Cerebellar cortex (tissue), 1 donor: Measurements from ENCODE around the gene SEPSECS.

ENCODE experiments used
- DNase-seq: peaks from one replicate; pipeline ENCODE4 v3.0.0-alpha.2; 2015; ENCODE audit warnings: low spot score

The SEPSECS gene

DNA sequence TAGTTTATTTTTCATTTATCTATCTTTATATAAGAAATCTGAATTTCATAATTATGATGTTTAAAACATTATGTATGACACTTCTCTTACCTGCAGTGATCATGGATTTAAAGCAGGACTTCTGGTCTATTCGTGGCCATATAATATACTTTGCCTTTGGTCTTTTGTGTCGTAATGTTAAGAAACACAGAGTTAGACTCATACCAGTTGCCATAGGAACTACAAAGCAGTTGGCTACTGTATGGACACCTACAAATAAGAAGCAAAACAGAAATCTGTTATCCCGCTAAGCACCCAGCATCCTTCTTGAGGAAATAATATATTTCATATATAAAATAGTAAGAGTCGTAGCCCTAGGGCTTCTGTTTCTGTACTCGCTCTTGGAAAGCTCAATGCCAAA is 4.3 kb downstream of the SEPSECS start:
- DNase-seq: no peak

DNA sequence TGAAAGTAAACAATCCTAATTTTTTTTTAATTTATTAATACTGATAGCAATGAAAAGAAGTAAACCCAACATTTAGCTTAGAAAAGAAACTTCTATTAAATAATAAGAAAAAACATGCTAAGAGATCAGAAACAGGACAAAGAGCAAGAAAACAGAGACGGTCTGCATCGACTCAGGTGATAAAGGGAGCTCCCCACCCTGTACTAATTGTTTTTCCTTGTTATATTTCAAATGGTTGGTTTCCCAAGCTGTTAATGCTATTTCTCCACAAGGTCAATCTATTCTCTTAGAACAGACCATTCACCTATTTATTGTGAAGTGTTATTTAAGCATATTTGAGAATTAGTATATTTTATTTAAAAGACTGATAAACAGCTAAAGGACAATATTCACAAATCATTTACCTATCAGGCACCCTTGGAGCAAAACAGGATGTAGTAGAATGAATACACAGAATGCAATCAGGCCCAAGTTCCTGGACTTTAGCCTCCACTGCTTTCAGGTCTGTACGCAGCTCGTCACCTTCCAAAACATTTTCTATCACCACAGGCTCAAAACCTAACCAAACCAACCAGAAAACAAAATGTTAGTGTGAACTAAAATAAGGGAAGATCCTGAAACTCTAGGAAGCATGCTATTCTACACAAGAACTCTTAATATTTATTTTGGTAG is 5.5 kb downstream of the SEPSECS start:
- DNase-seq: no peak

DNA sequence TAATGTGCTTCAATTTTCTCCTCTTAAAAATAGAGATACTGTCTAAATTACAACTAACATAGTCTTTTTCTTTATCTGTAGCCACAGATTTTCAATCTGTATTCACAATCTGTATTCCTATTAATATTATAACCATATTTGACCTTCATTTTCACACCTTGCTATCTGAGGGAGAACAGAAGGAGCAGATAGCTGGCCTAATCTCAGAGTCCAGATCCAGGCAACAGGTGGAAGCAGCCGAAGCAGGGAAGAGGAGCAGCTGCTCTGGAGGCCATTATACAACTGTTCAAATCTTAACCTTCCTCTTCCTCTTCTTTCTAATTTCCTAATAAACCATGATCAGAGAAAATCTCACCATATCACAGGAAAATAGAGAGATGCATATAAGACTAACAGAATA is 14.2 kb downstream of the SEPSECS start:
- no peak for DNase-seq

DNA sequence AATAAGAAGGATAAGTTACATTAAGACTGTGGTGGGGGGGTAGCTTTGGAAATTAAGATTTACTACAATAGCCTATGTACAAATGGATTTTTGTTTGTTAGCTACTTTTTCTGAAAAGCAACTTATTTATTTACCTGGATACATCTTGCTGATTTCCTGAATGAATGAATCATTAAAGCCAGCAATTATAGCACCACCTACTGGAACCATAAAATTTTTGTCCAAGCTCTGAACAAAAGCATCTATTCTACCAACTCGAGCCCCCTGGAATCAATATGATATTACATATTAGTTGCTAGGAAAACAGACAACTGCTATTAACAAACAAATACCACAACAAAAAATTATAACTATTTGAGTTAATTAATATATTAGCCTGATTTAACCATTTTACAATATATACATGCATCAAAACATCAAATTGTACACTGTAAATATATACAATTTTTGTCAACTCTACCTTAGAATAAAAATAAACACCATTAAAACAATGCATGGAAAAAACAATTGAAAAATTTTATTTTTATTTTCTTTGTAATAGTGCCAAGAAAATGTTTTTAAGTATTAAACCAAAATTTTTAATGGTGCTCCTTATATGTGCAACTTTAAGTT is 15.3 kb downstream of the SEPSECS start:
- peak; percentile 59 for DNase-seq

DNA sequence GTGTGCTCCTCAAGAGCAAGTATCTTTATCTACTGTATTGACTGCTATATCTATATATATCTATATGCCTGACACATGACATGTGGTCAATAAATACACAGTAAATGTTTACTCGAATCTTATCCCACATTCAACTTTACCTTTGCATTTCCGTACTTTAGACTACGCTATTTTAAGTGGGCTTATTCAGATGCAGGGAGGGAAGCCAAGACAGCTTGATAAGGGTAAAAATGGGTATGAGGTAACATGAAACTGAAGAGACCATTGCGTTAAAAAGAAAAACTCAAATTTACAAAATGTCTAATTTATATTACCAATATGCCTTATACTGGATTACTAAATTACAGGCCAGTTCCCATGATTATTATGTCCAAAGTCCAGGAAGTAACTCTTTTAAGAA is 17.8 kb downstream of the SEPSECS start:
- no peak for DNase-seq

DNA sequence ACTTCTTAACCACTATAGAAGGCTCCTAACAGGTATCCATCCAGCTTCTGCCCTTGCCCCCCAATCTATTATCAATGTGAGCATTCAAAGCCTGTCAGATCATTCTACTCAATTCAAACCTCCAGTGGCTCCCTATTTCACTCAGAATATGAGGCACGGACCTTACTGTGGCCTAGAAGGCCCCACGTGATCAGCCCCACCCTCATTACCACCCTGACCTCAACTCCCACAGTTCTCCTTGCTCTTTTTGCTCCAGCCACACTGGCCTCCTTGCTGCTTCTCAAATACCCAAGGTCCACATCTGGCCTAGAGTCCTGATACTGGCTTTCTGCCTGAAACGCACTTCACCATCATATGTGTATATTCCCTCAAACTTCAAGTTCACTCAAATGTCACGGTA is 18.7 kb downstream of the SEPSECS start:
- DNase-seq: no peak

DNA sequence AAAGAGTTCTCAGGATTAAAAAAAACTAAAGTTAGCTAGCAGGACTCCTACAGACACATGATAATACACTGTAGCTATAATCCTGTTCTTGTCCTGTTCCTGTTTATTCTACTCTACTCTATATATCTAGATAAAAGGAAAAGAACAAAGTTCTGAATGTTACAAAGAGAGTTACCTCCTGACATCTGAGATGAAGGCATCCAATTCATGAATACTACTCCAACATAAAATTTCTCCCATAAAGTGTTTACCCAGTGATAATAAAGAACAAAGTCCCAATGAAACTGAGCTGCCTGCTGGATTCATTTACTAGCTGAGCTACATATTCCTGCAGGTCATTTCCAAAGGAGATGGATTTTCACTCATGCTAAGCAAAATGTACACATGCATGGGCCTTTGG is 27.1 kb downstream of the SEPSECS start:
- DNase-seq: no peak

DNA sequence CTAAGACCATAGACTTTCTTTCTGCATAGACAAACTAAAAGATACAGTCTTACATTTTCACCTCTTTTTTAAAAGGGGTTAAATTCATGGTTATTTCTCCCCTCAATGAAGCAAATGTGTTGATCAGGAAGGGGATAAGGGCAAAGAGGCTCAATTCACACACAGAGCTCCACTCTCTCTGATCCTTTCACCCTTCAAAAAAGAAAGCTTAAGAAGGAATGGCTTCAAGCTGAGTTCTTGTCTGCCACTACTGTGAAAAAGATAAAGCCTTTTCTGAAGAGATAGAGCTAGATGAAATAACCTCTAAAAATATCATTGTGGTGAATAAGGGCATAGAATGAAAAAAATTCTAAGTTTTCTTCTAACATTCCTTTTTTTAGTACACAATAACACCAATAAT is 28.3 kb downstream of the SEPSECS start:
- no peak for DNase-seq

DNA sequence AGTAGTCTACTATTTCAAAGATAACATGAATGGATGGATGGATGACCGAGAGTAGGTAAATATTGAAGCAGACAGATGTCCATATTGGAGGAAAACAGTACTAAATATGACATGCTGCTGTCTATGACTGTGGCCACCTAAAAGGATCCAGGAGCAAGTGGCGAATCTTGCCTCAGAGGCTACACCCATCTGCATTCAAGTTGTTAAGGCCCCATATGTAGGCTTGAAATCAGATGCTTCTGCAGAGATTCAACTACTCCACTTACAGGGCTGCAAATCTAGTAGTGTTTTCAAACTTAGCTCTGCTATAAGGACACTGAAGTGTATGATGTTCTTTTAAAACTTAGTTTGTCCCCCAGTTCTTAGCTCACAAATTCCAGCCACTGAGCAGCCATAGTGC is 28.9 kb downstream of the SEPSECS start:
- no peak for DNase-seq

DNA sequence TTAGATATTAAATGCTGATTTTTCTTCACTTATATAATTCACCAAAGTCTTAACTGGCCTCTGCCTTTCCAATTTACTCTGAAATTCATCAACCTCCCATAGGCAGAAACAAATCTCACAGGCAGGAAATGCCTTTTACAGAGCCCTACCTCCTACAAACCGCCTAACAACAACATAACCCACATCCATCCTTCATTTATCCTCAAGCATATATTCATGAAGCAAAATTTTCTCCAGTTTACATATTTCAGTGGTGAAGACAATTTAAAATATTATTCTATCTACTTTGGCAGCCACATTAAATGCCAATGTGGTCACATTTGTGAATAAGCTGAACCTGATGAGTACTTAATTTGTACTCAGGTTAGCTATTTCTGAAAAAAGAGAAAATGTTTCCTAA is 30.3 kb downstream of the SEPSECS start:
- DNase-seq: no peak

DNA sequence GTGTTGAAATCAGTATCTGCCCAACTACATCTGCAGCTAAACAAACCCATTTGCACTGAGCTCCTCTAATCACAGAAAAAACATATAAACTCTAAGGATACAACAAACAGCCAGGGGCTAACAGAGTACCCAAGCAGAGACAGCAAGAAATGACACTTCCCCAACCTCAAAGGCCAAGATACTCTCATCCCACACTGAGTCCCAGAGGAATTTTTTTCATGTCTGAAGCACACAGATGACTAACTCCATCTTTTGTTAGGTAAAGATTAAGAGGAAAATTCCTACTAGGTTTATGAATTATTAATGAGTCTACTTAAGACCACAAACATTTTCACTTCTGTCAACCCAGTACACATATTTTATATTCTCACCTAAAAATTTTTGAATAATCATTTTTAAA is 31.6 kb downstream of the SEPSECS start:
- no peak for DNase-seq

DNA sequence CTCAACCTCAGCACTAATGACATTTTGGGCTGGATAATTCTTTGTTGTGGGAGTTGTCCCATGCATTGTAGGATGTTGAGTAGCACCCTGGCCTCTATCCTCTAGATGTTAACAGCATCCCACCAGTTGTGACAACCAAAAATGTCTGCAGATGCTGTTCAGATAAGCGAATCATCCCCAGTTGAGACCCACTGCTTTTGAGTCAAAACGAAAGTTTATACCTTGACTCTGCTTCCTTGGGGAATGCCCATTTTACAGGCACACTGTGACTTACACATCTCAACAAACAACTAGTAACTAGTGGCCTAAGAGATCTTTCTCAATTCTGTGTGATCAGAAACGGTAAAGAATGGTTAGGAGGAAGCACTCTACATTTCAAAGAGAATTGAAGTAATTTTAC is 37.0 kb downstream of the SEPSECS start:
- DNase-seq: no peak

DNA sequence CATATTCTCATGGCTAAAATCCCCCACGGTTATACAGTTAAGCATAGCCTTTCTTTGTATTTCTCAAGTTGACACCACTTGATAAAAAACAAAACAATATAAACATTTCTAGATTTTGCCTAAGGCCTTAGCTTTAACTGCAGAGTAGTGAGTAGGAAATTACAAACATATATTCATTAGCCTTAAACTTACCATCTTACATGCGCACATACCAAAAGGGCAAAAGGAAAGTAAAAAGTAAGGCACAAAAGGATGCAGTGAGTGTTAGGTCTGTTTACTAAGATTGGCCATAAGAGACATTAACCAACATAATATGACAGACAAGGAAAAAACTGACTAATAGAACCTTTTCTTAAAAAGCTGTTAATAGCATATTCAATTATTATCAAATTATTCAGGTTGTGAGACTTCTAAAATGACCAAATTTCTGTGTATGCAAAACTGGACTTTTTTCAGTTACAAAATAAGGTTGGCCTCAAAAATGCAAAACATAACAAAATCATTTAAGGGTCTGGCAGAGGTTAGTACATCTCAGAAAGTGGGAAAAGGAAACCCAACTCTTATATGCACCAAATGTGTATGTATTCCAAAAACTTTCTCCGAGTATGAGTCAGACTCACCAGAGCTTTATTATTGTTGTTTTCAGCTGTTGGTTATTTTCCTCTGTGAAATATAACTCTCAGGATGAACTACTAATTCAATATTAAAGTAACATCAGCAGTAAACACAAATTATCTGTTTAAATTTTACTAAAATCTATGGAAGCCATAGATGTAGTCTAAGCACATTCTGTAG is 39.9 kb downstream of the SEPSECS start:
- DNase-seq: no peak

DNA sequence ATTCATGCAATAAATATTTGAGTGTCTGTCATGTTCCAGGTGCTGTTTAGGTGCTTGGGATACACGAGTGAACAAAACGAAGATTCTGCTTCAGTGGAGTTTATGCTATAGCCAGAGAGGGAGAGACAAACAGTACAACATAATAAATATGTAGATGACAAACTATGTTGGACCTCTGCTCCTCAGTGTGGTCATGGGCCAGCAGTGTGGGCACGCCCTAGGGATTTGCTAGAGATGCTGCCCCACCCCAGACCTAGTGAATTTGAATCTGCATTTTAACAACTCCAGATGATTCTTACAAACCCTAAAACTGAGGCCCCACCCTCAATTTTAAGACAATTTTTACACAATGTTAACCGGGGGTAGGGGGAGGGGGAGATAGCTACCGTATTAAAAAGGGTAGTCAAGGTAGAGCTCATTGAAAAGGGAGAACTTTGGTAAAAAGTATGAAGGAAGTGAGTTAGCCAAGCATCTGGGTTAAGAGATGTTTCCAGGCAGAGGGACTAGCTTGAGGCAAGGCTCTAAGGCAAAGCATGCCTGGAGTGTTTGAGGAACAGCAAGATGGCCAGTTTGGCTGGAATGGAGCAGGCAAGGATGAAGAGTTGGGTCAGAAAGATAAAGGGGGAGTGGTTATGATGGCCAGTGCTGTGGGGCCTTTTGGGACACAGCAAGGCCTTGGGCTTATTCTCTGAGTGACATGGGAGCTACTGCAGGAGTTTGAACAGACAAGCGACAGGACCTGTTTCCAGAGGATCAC is 42.4 kb downstream of the SEPSECS start:
- DNase-seq: no peak

DNA sequence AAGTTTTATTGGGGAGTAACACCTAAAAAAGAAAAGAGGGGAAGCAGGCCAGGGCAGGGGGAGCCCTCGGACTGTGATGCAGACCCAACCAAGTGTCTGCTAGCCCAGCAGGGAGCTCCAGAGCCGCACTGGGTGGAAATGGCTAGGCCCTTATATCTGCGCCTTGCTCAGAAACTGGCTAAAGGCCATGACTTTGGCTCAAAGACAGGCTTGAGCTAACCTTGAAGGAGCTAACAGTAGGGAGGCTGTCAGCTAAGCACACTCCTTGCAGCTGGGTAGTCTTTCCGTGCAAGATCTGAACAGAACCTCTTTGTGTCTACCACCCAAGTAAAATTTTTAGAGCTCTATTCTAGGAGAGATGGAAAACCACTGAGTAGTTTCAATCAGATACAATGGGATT is 43.0 kb downstream of the SEPSECS start:
- DNase-seq: no peak

DNA sequence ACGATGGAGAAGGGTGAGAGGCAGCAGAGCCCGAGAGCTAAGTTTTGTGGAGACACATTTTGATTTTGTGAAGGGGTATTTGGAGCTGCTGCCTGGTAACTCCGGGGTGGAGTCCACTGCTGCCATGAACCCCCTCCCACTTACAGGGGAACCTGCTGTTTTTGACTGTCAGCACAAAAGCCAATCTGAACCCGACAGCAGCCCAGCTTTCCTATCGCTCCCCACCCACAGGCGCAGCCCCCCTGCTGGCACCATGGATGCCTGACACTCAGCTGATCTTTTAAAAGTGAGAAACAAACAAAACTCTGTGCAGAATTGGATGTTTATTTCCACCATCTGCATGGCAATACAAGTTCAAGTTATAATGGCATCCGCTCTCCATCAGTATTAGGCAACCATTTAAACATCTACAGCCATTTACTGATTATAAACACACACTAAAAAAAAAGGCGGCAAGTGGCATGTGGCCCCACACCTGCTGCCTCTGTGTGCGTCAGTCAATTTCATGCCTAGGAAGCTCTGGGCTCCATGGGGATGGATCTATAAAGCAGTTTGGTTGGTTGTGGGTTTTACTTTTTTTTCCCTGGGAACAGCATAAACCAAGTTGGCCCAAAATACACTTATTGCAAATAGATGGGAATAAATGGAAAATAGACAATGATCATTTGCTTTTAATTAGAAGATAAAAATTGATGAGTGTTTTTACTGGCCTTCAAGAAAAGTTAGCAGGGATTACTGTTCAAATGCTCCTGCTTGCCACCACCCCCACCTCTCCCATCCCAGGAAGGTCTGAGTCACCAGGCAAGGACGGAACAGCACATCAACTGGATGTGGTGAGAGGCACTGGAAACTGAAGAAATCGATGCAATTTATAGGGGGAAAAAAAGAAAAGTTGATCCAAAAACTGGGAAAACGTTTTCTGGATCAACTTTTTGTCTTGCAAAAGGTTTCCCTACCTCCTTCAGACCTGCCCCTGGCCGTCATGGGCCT is 46.0 kb downstream of the SEPSECS start:
- no peak for DNase-seq

DNA sequence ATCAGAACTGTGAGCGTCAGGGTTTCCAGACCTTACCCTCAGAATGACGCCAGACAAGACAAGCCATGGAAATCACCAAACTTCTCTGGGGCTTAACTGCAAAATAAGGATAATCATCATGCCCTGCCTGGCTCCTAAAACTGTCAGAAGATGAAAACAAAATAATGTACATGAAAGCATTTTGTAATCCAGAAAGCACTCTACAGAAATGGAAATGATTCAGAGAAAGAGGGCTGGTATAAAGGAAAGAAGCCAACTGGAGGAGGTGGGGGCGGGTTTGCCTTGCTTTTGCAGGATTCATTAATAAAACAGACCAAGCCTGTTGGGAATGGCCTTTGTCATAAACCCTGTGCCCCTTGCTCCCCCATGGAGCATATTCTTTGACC is 47.3 kb downstream of the SEPSECS start:
- DNase-seq: no peak

DNA sequence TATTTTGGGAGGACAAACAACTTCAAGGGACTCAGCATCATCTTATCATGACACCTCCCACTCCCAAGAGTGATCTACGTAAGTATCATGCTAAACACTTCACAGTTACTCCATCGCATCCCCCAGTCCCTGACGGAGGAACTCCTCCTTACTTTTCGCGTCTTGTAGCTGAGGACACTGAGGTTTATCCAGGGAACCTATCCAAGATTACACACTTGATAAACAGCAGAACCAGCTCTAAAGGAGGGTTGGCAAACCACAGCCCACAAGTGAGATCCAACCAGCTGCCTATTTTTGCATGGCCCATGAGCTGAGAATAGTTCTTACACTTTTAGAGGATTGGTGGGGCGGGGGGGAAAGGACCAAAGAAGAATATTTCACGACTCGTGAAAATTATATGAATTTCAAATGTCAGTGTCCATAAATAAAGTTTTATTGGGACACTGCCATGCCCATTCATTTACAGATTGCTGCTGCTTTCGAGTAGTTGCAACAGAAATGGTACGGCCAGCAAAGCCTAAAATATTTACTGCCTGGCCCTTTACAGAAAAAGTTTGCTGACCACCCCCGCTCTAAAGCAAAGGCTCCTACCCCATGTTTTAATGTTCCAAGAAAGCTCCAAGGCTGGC is 47.8 kb downstream of the SEPSECS start:
- no peak for DNase-seq

DNA sequence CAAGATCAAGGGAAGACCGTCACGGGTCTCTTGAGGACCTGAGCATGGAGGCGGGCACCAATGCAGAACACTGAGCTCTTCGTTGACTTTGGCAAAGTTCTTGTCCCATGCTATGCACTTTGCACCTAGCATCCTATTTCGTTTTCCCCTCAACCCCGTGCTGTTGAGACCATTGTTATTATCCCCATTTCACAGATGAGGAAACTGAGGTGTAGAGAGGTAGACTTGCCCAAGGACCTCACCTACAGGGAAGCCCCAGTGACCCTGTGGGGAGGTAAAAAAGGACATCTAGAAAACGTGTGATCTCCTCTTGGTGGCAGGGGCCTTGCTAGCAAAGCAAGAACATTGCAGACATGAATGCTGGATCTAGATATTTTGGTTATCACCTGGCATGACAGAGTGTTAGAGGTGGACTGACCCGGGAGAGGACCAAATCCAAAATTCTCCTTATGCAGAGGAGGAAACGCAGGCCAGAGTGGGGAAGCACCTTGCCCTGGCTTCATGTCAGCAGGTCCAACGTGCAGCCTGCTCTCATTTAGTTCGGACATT is 48.5 kb downstream of the SEPSECS start:
- no peak for DNase-seq

DNA sequence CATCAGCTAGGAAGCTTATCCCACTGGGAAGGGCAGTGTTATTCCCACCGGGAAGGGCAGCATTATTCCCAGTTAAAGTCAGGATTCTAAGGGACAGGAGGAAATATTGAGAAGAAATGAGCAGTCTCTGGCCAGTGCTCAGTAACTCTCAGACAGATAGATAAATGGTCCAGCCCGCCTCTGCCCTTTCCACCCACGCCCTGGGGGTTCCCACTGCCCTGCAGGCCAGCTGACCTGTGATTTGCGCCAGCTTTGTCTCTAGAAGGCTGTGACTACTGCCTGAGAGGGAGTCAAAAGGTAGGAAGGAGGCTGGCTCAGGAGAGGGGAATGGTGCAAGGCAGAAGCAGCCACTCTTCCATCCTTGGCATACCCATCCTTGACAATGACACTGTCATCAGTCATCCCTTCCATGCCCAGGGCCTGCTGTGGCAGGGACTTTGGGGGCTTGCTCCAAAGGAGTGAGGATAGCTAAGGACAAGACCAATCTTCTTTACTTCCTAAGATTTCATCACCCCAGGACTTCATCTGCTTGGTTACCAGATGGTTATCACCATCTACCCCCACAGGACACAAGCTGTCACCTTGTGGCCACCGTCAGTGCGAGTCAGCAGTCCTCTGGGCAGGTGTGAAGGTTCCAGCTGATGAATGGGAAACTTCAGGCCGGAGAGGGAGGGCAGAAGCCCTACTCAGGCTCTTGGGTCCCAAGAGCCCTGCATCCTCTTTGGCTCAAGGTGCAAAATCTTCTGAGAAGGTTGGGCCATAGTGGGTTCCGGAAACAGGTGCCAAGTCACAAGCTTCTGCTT is 49.5 kb downstream of the SEPSECS start:
- DNase-seq: no peak
